Endothelial cell of umbilical vein (primary cell): Measurements from ENCODE around the gene GRIA4. TPM values are rescaled to one million over a fixed set of nuclear protein-coding genes. Genes with fewer than 3 reads are reported as not detected.

Source experiments
- BruUV-seq: library from RNA; stranded (reverse); fragments of 400-500 nt; replicated peaks from 2 replicates; lab custom pipeline; 2021; lab: Mats Ljungman, UMichigan
- CTCF ChIA-PET: fragments of 300-600, 350-600 bp; sonication (Branson Sonifier 250); formaldehyde crosslinking; loops from one replicate; lab custom pipeline; 2021; ENCODE audit warnings: antibody characterized with exemption, inconsistent platforms; lab: Charles Lee
- POLR2A ChIA-PET: fragments of 300-600, 350-600 bp; sonication (Branson Sonifier 250); formaldehyde crosslinking; loops from one replicate; lab custom pipeline; 2021; ENCODE audit warnings: antibody characterized with exemption, inconsistent platforms; lab: Charles Lee
- DNase-seq: peaks from one replicate; pipeline ENCODE4 v3.0.0-alpha.2; 2011; ENCODE audit warnings: low read depth, low spot score
- FAIRE-seq: peaks from 2 replicates; lab custom pipeline; 2011; peaks lifted over from hg19 to GRCh38; lab: Jason Lieb, UNC
- H2AFZ ChIP-seq: 2 replicates; pipeline ENCODE4 v1.6.0; 2012; ENCODE audit warnings: low read depth, low read length, control low read depth, inconsistent platforms
- H3K27ac ChIP-seq: 2 replicates; pipeline ENCODE4 v1.5.1; 2011; ENCODE audit warnings: low read depth, mild to moderate bottlenecking, control low read depth, low read length, moderate library complexity; ENCODE audit not compliant: insufficient read depth
- H3K27me3 ChIP-seq, 2 experiments: 2 replicates each; pipeline versions ENCODE4 v1.6.0 to v1.6.1; 2011; ENCODE audit warnings: low read length in 2 of 2, mixed read lengths in 1 of 2; ENCODE audit not compliant: control insufficient read depth in 2 of 2, insufficient read depth in 2 of 2
- H3K36me3 ChIP-seq, 2 experiments: 2 replicates in 1 of 2; 3 replicates in 1 of 2; pipeline ENCODE4 v1.5.1; 2011; ENCODE audit warnings: low read length in 2 of 2, mild to moderate bottlenecking in 1 of 2, moderate library complexity in 1 of 2; ENCODE audit not compliant: control insufficient read depth in 2 of 2, insufficient read depth in 2 of 2; ENCODE audit errors: extremely low read depth in 1 of 2
- H3K4me1 ChIP-seq: 3 replicates; pipeline ENCODE4 v1.5.1; 2011; ENCODE audit warnings: mild to moderate bottlenecking, low read length; ENCODE audit not compliant: control insufficient read depth, insufficient read depth; ENCODE audit errors: extremely low read depth
- H3K4me2 ChIP-seq: 2 replicates; pipeline ENCODE4 v1.6.1; 2011; ENCODE audit warnings: low read length, control low read depth, mixed read lengths; ENCODE audit not compliant: insufficient read depth
- H3K4me3 ChIP-seq, 3 experiments: fragments of 200-600 bp in 1 of 3; sonication (generic), shearing (Covaris generic) in 1 of 3; replicated peaks in 1 of 3; 2 replicates each; pipeline ENCODE4 v1.5.1; 2011 to 2016; ENCODE audit warnings: control low read depth in 3 of 3, low read length in 3 of 3, mild to moderate bottlenecking in 2 of 3, inconsistent platforms in 1 of 3, low read depth in 1 of 3, moderate library complexity in 1 of 3; ENCODE audit not compliant: insufficient read depth in 1 of 3
- H3K79me2 ChIP-seq: 2 replicates; pipeline ENCODE4 v1.6.0; 2012; ENCODE audit warnings: low read length, inconsistent platforms; ENCODE audit not compliant: control insufficient read depth, insufficient read depth
- H3K9ac ChIP-seq: replicated peaks from 2 replicates; pipeline ENCODE3; 2011; ENCODE audit warnings: low read length, control low read depth; ENCODE audit not compliant: insufficient read depth; ENCODE audit errors: extremely low read depth
- H3K9me1 ChIP-seq: replicated peaks from 3 replicates; pipeline ENCODE4 v1.6.0; 2011; ENCODE audit warnings: mild to moderate bottlenecking, low read length; ENCODE audit not compliant: control insufficient read depth, insufficient read depth; ENCODE audit errors: extremely low read depth
- H3K9me3 ChIP-seq: replicated peaks from 2 replicates; pipeline ENCODE4 v1.5.1; 2012; ENCODE audit warnings: low read length, inconsistent platforms; ENCODE audit not compliant: control insufficient read depth, insufficient read depth
- H4K20me1 ChIP-seq: replicated peaks from 2 replicates; pipeline ENCODE3; 2011; ENCODE audit warnings: mild to moderate bottlenecking, low read length; ENCODE audit not compliant: control insufficient read depth, insufficient read depth; ENCODE audit errors: extremely low read depth
- CTCF ChIP-seq, 2 donors: IDR thresholded peaks; 1 replicate in 1 of 2; 2 replicates in 1 of 2; pipeline ENCODE4 v1.5.1; 2011; ENCODE audit warnings: low read length in 2 of 2, mild to moderate bottlenecking in 2 of 2, moderate library complexity in 2 of 2, control low read depth in 1 of 2, inconsistent platforms in 1 of 2, low read depth in 1 of 2; ENCODE audit not compliant: insufficient read depth in 1 of 2; ENCODE audit errors: extremely low read depth in 1 of 2
- EZH2 ChIP-seq: IDR thresholded peaks from 2 replicates; pipeline ENCODE4 v1.6.1; 2012; ENCODE audit warnings: borderline replicate concordance, low read depth, mild to moderate bottlenecking, moderate library complexity, low read length, inconsistent platforms; ENCODE audit not compliant: severe bottlenecking
- FOS ChIP-seq: IDR thresholded peaks from 2 replicates; pipeline ENCODE4 v1.6.1; 2011; ENCODE audit warnings: mild to moderate bottlenecking, low read length, moderate library complexity, borderline replicate concordance; ENCODE audit not compliant: insufficient read depth
- GATA2 ChIP-seq: IDR thresholded peaks from 2 replicates; pipeline ENCODE4 v1.7.0; 2011; ENCODE audit warnings: low read depth, mild to moderate bottlenecking, moderate library complexity, mixed read lengths, low read length; ENCODE audit not compliant: insufficient read length, insufficient read depth
- JUN ChIP-seq: IDR thresholded peaks from 2 replicates; pipeline ENCODE4 v1.6.1; 2011; ENCODE audit warnings: borderline replicate concordance, low read depth; ENCODE audit not compliant: insufficient read length, insufficient read depth
- MAX ChIP-seq: IDR thresholded peaks from 2 replicates; pipeline ENCODE4 v1.6.1; 2011; ENCODE audit not compliant: insufficient read depth, insufficient read length
- MYC ChIP-seq: IDR thresholded peaks from one replicate; pipeline ENCODE4 v1.6.1; 2011; ENCODE audit warnings: mild to moderate bottlenecking, low read depth, low read length
- POLR2A ChIP-seq: IDR thresholded peaks from 2 replicates; pipeline ENCODE4 v1.6.1; 2012; ENCODE audit warnings: low read depth, mild to moderate bottlenecking, control low read depth, low read length
- POLR2AphosphoS5 ChIP-seq: IDR thresholded peaks from 2 replicates; pipeline ENCODE4 v1.6.1; 2012; ENCODE audit warnings: low read depth, mild to moderate bottlenecking, control low read depth, low read length, moderate library complexity; ENCODE audit not compliant: insufficient read depth
- dilution Hi-C: fragments of 300-500 bp; cut with MboI; formaldehyde crosslinking; loops from one replicate; pipeline ENCODE4 v1.15.0; 2019; ENCODE audit warnings: low sequenced_read_pairs; ENCODE audit not compliant: extremely low pct_ligation_motif_present
- intact Hi-C: fragments of 100-400 bp; cut with micrococcal nuclease; formaldehyde crosslinking; loops from one replicate; pipeline ENCODE4 v1.10.0; 2022
- polyA plus RNA-seq, 4 experiments: library from polyadenylated mRNA; depleted of rRNA in 3 of 4; stranded (reverse) in 3 of 4; unstranded in 1 of 4; fragments of >200 nt; gene quantifications; 2 replicates each; pipeline versions ENCODE4 v1.2.1 to v1.2.3, GENCODE V29; 2011 to 2012; ENCODE audit warnings: missing spikeins in 1 of 4
- total RNA-seq: library from RNA; stranded (reverse); gene quantifications from 2 replicates; pipeline ENCODE4 v1.2.3, GENCODE V29; 2021

The GRIA4 gene
- total and polyA plus RNA-seq, 2 donors (not counting 3 experiments of a cell fraction or from before 2014, with no cell fraction given), result not detected

DNA sequence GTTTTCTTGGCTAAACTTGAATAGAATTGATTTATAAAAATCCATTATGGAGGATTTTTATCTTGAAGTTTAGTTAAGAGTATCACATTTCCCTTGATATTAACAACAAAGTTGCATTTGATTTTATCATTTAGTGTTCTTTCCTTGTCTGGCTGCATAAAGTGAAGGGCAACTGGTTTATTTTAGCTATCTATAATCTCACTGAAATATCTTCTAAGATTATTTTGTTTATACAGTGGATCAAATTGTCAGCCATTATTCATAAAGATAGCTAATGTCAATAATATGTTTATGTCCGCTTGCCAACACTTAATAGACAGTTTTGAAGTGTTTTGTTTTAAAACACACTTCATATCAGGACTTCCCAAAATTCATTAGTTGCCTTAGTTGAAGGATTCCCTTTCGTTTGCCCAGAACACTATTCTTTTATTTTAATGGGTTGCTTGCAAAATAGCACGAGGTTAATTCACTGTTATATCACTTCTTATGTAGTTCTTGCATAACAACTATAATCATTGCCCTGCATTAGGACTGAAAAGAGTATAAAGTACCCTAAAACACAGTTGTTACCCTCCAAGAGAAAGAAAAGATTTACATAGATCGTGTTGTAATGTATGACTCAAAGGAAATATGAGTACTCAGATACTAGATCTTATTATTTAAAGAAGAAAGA lies 339.2 kb downstream of the GRIA4 start:
- dilution Hi-C loops, result no loop called here
- no peak for FAIRE-seq
- POLR2A ChIA-PET, result no interaction called here

More for the DNA sequence above, 339.2 kb downstream of the GRIA4 start:
- H3K9me3 ChIP-seq, result no peaks in the 10 kb centered on the region
- TF ChIP-seq CTCF (IDR thresholded peaks at IDR 0.05; ENCODE audit: extremely low read depth in 1 of 2, insufficient read depth in 1 of 2, low read depth in 1 of 2, low read length in 2 of 2) (no peak), JUN (no peak), MYC (no peak), POLR2AphosphoS5 (no peak), FOS (no peak), MAX (no peak), POLR2A (no peak), EZH2 (no peak), GATA2 (no peak)
- no peak overlapping the region for H2AFZ ChIP-seq
- no peaks in the 10 kb centered on the region for H3K9me1 ChIP-seq
- H3K4me1 ChIP-seq, result no peaks in the 10 kb centered on the region
- H3K4me3 ChIP-seq, result no peak overlapping the region
- no peaks in the 10 kb centered on the region for H3K79me2 ChIP-seq
- no peak overlapping the region for H3K27ac ChIP-seq
- no peaks in the 10 kb centered on the region for H3K27me3 ChIP-seq
- intact Hi-C loops, result no loop called here
- H3K9ac ChIP-seq, result no peak overlapping the region
- no peaks in the 10 kb centered on the region for H3K36me3 ChIP-seq
- DNase-seq, result no peak
- no TSS peak for BruUV-seq
- no peak overlapping the region for H3K4me2 ChIP-seq
- CTCF ChIA-PET, result no interaction called here
- H4K20me1 ChIP-seq, result no peaks in the 10 kb centered on the region
